ENCODE results near the gene SHISAL2B. TPM values are rescaled to one million over a fixed set of nuclear protein-coding genes. Genes with fewer than 3 reads are reported as not detected.
"Not testable (repeated sequence)": the region's sequence is repeated elsewhere in the genome, so short reads cannot be mapped to it uniquely, and the experiment has no call there.

The SHISAL2B gene
- total and polyA plus RNA-seq, 4 donors = not detected

DNA sequence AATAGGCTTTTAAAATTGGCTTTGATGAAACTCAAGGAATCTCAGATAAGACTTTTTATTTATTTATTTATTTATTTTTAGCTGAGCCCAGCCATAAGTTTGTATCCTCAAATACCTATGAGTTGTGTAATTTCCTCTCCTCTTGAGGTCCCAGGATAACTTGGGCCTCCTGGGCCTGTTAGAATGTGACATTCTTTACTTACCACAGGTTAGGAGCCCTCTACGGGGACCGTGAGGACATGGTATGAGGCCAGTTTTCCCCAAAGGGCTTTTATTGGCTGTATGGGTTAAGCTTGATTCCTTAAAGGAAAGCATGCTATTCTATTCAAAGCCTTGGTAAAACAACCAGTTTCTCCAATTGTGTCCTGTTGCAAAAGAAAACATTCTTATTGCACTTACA, 16.9 kb downstream of the SHISAL2B start:
- no peak overlapping the region for H3K9ac ChIP-seq (ENCODE audit: low read depth in 1 of 2, low read length in 2 of 2)
- no peaks in the 10 kb centered on the region for H3K36me3 ChIP-seq (ENCODE audit: control insufficient read depth in 4 of 4, insufficient read depth in 3 of 4, low read depth in 1 of 4, low read length in 3 of 4)
- no peak for TF ChIP-seq GABPA (IDR thresholded peaks at IDR 0.05 in 1 of 2, conservative IDR thresholded peaks at IDR 0.05 in 1 of 2)
- TF ChIP-seq RXRA (IDR thresholded peaks at IDR 0.05) = no peak
- TF ChIP-seq JUND (IDR thresholded peaks at IDR 0.05) = no peak
- TF ChIP-seq, protein P1, sequence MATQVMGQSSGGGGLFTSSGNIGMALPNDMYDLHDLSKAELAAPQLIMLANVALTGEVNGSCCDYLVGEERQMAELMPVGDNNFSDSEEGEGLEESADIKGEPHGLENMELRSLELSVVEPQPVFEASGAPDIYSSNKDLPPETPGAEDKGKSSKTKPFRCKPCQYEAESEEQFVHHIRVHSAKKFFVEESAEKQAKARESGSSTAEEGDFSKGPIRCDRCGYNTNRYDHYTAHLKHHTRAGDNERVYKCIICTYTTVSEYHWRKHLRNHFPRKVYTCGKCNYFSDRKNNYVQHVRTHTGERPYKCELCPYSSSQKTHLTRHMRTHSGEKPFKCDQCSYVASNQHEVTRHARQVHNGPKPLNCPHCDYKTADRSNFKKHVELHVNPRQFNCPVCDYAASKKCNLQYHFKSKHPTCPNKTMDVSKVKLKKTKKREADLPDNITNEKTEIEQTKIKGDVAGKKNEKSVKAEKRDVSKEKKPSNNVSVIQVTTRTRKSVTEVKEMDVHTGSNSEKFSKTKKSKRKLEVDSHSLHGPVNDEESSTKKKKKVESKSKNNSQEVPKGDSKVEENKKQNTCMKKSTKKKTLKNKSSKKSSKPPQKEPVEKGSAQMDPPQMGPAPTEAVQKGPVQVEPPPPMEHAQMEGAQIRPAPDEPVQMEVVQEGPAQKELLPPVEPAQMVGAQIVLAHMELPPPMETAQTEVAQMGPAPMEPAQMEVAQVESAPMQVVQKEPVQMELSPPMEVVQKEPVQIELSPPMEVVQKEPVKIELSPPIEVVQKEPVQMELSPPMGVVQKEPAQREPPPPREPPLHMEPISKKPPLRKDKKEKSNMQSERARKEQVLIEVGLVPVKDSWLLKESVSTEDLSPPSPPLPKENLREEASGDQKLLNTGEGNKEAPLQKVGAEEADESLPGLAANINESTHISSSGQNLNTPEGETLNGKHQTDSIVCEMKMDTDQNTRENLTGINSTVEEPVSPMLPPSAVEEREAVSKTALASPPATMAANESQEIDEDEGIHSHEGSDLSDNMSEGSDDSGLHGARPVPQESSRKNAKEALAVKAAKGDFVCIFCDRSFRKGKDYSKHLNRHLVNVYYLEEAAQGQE (IDR thresholded peaks at IDR 0.05) = no peak
- no peak for TF ChIP-seq YY1 (IDR thresholded peaks at IDR 0.05)
- TF ChIP-seq FOXA1 (IDR thresholded peaks at IDR 0.05) = no peak
- no peak for TF ChIP-seq EGR1 (IDR thresholded peaks at IDR 0.05; ENCODE audit: low read depth in 2 of 2)
- TF ChIP-seq, protein P2, sequence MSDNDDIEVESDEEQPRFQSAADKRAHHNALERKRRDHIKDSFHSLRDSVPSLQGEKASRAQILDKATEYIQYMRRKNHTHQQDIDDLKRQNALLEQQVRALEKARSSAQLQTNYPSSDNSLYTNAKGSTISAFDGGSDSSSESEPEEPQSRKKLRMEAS (IDR thresholded peaks at IDR 0.05) = no peak
- TF ChIP-seq, protein P3, sequence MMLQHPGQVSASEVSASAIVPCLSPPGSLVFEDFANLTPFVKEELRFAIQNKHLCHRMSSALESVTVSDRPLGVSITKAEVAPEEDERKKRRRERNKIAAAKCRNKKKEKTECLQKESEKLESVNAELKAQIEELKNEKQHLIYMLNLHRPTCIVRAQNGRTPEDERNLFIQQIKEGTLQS (IDR thresholded peaks at IDR 0.05) = no peak
- no peak for TF ChIP-seq RAD21 (IDR thresholded peaks at IDR 0.05)
- TF ChIP-seq HNF4A (conservative IDR thresholded peaks at IDR 0.05) = no peak
- no peak for TF ChIP-seq FOXA2 (IDR thresholded peaks at IDR 0.05)
- TF ChIP-seq HNF4G (IDR thresholded peaks at IDR 0.05) = no peak
- TF ChIP-seq TAF1 (conservative IDR thresholded peaks at IDR 0.05) = no peak
- TF ChIP-seq NR2F2 (IDR thresholded peaks at IDR 0.05) = no peak
- TF ChIP-seq, protein P4, sequence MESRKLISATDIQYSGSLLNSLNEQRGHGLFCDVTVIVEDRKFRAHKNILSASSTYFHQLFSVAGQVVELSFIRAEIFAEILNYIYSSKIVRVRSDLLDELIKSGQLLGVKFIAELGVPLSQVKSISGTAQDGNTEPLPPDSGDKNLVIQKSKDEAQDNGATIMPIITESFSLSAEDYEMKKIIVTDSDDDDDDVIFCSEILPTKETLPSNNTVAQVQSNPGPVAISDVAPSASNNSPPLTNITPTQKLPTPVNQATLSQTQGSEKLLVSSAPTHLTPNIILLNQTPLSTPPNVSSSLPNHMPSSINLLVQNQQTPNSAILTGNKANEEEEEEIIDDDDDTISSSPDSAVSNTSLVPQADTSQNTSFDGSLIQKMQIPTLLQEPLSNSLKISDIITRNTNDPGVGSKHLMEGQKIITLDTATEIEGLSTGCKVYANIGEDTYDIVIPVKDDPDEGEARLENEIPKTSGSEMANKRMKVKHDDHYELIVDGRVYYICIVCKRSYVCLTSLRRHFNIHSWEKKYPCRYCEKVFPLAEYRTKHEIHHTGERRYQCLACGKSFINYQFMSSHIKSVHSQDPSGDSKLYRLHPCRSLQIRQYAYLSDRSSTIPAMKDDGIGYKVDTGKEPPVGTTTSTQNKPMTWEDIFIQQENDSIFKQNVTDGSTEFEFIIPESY (IDR thresholded peaks at IDR 0.05) = no peak
- TF ChIP-seq, protein P5, sequence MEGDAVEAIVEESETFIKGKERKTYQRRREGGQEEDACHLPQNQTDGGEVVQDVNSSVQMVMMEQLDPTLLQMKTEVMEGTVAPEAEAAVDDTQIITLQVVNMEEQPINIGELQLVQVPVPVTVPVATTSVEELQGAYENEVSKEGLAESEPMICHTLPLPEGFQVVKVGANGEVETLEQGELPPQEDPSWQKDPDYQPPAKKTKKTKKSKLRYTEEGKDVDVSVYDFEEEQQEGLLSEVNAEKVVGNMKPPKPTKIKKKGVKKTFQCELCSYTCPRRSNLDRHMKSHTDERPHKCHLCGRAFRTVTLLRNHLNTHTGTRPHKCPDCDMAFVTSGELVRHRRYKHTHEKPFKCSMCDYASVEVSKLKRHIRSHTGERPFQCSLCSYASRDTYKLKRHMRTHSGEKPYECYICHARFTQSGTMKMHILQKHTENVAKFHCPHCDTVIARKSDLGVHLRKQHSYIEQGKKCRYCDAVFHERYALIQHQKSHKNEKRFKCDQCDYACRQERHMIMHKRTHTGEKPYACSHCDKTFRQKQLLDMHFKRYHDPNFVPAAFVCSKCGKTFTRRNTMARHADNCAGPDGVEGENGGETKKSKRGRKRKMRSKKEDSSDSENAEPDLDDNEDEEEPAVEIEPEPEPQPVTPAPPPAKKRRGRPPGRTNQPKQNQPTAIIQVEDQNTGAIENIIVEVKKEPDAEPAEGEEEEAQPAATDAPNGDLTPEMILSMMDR (IDR thresholded peaks at IDR 0.05; ENCODE audit: low read depth, low read length, missing input control) = no peak
- TF ChIP-seq SP1 (IDR thresholded peaks at IDR 0.05) = no peak
- DNase-seq (ENCODE audit: low spot score) = no peak
- H3K4me1 ChIP-seq (ENCODE audit: control insufficient read depth in 4 of 4, insufficient read depth in 4 of 4, low read length in 3 of 4) = no peaks in the 10 kb centered on the region
- H3K9me3 ChIP-seq (ENCODE audit: control insufficient read depth in 4 of 4, low read length in 3 of 4) = no peaks in the 10 kb centered on the region
- no peaks in the 10 kb centered on the region for H3K27me3 ChIP-seq (ENCODE audit: control insufficient read depth in 4 of 4, insufficient read depth in 4 of 4, low read length in 3 of 4)
- no peak overlapping the region for H3K4me3 ChIP-seq (ENCODE audit: low read depth in 1 of 3, low read length in 3 of 3)
- H3K27ac ChIP-seq (ENCODE audit: low read depth in 1 of 2, low read length in 2 of 2) = no peak overlapping the region
- 92% methylated on average over 2 of the region's 2 CpGs for WGBS

DNA sequence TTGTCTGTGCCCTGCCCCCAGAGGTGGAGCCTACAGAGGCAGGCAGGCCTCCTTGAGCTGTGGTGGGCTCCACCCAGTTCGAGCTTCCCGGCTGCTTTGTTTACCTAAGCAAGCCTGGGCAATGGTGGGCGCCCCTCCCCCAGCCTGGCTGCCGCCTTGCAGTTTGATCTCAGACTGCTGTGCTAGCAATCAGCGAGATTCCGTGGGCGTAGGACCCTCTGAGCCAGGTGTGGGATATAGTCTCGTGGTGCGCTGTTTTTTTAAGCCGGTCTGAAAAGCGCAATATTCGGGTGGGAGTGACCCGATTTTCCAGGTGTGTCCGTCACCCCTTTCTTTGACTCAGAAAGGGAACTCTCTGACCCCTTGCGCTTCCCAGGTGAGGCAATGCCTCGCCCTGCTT, 24.2 kb downstream of the SHISAL2B start:
- DNase-seq (ENCODE audit: low spot score); H3K27ac ChIP-seq (ENCODE audit: low read depth in 1 of 2, low read length in 2 of 2); H3K27me3 ChIP-seq (ENCODE audit: control insufficient read depth in 4 of 4, insufficient read depth in 4 of 4, low read length in 3 of 4); H3K36me3 ChIP-seq (ENCODE audit: control insufficient read depth in 4 of 4, insufficient read depth in 3 of 4, low read depth in 1 of 4, low read length in 3 of 4); H3K4me3 ChIP-seq (ENCODE audit: low read depth in 1 of 3, low read length in 3 of 3); H3K9me3 ChIP-seq (ENCODE audit: control insufficient read depth in 4 of 4, low read length in 3 of 4); H3K4me1 ChIP-seq (ENCODE audit: control insufficient read depth in 4 of 4, insufficient read depth in 4 of 4, low read length in 3 of 4); H3K9ac ChIP-seq (ENCODE audit: low read depth in 1 of 2, low read length in 2 of 2): not testable (repeated sequence)
- 86% methylated on average over 12 of the region's 16 CpGs for WGBS
